GM12873 (cell line): ENCODE data around the gene SLC5A2.

Experiments
- TF ChIP-seq, protein P1 (sequence below): IDR thresholded peaks from 2 replicates; pipeline ENCODE4 v1.5.1; 2012; ENCODE audit warnings: low read depth, mild to moderate bottlenecking, moderate library complexity, low read length, control low read depth; ENCODE audit not compliant: insufficient read depth; ENCODE audit errors: missing control alignments

Gene SLC5A2

DNA sequence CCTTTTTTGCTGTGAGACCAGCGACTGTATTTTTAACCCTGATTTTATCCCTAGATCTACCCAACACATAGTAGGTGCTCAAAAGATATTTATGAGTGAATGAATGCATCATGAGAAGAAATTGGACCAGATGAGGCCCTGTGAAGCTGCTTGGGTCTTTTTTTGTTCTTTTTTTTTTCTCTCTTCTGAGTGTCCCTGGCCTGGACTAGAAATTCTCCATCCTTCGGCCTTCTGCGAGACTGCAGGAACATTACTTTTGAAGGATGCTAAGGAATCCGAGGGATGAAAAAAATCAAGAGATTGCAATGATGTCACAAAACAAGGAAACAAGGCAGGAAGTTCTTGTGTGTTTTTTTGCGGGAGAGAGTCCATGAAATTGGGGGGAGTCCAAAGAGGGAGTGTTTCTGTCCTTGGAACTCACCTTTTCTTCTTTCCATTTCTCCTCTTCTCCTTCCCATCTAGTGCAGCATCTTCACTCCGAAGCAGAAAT is 25.8 kb downstream of the SLC5A2 start:
- TF ChIP-seq, protein P1, sequence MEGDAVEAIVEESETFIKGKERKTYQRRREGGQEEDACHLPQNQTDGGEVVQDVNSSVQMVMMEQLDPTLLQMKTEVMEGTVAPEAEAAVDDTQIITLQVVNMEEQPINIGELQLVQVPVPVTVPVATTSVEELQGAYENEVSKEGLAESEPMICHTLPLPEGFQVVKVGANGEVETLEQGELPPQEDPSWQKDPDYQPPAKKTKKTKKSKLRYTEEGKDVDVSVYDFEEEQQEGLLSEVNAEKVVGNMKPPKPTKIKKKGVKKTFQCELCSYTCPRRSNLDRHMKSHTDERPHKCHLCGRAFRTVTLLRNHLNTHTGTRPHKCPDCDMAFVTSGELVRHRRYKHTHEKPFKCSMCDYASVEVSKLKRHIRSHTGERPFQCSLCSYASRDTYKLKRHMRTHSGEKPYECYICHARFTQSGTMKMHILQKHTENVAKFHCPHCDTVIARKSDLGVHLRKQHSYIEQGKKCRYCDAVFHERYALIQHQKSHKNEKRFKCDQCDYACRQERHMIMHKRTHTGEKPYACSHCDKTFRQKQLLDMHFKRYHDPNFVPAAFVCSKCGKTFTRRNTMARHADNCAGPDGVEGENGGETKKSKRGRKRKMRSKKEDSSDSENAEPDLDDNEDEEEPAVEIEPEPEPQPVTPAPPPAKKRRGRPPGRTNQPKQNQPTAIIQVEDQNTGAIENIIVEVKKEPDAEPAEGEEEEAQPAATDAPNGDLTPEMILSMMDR: no peak

DNA sequence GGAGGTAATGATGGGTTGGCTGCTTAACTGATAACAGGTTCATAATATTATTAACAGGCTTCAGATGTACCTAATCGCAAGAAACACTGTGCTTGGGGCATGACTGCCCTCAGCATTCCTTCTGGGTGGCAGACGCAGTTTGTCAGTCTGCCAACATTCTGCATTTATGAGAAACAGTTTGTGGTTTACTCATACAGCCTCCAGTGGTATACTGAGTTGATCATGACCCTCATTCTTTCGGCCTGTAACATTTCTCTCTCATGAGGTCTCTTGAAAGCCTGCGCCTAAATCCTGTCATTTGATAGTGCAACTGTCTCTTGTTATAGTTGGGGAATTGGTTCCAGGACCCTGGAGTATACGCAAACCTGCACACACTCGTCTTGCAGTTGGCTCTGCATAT is 30.2 kb downstream of the SLC5A2 start:
- TF ChIP-seq, protein P1: no peak

GRCh38 chr16:31513884-31514283 is 31.0 kb downstream of the SLC5A2 start:
- TF ChIP-seq, protein P1: no peak

DNA sequence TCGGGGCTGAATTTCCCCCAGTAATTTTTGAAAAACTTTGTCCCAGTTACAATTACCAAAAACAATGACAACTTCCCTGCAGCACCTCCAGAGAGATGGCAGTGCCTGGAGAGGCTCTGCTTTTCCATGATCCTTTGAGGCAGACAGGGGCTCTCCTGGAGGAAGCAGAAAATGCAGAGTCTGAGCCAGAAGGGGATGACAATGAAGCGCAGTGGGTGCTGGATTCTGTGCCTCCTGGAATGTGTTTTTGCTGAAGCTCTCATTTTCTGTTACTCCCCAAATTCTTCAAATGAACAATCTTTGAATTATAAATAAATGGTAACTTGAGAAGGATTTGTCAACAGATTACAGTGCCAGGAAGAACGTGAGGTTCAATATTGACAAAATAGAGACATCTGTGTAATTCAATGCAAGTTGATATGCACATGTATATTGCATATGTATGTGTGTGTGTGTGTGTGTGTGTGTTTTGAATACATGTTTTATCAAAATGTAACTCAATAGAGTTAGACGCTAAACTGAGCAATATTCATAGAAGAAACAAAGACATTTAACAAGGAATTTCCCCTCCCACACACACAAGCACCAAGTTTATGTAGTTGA is 35.0 kb downstream of the SLC5A2 start:
- TF ChIP-seq, protein P1: no peak

GRCh38 chr16:31519759-31520431 is 37.0 kb downstream of the SLC5A2 start:
- TF ChIP-seq, protein P1: no peak

DNA sequence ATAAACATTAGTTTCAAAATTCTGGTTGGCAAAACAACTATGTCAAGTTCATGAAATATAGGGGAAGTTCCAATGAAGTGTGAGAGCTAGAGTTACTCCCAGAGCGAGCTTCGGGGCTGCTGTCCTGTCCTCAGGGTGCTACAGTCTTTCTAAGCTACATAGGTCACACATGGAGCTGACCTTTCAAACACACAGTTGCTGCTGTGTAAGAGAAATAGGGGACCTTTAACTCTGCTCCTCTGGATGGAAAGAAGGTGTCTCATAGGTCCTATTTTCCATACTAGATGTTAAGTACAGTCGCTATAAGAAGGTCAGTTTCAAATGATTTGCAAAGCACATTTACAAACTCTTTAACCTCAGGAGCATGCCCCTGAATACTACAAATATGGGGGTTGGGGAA is 38.4 kb downstream of the SLC5A2 start:
- TF ChIP-seq, protein P1: no peak

GRCh38 chr16:31522071-31522470 is 39.1 kb downstream of the SLC5A2 start:
- TF ChIP-seq, protein P1: no peak
